Osteocyte (in vitro differentiated cells): ENCODE measurements around the gene NPL. TPM values are rescaled to one million over a fixed set of nuclear protein-coding genes. Genes with fewer than 3 reads are reported as not detected.

Experiments used
- DNase-seq: peaks from one replicate; pipeline ENCODE4 v3.0.0; 2021; ENCODE audit warnings: mixed read lengths; ENCODE audit not compliant: unreplicated experiment; ENCODE audit errors: extremely low spot score
- H3K27ac Mint-ChIP-seq: one replicate; pipeline ENCODE4 v1.8.0; 2021; ENCODE audit warnings: mild to moderate bottlenecking, mixed read lengths; ENCODE audit not compliant: unreplicated experiment
- H3K27me3 Mint-ChIP-seq: one replicate; pipeline ENCODE4 v1.8.0; 2021; ENCODE audit warnings: mixed read lengths; ENCODE audit not compliant: unreplicated experiment
- H3K36me3 Mint-ChIP-seq: one replicate; pipeline ENCODE4 v1.8.0; 2021; ENCODE audit warnings: mixed read lengths; ENCODE audit not compliant: unreplicated experiment
- H3K4me1 Mint-ChIP-seq: one replicate; pipeline ENCODE4 v1.8.0; 2021; ENCODE audit warnings: mixed read lengths; ENCODE audit not compliant: unreplicated experiment
- H3K4me3 Mint-ChIP-seq: one replicate; pipeline ENCODE4 v1.8.0; 2021; ENCODE audit warnings: mild to moderate bottlenecking, moderate library complexity, mixed read lengths; ENCODE audit not compliant: unreplicated experiment
- H3K9me3 Mint-ChIP-seq: one replicate; pipeline ENCODE4 v1.8.0; 2021; ENCODE audit warnings: mixed read lengths; ENCODE audit not compliant: unreplicated experiment
- total RNA-seq: library from RNA; stranded (reverse); gene quantifications from 2 replicates; pipeline ENCODE4 v1.2.1, GENCODE V29; 2021
- TF ChIP-seq, protein P1 (sequence below): fragments of 200-600 bp; sonication (generic); IDR thresholded peaks from 2 replicates; pipeline ENCODE4 v1.5.0; 2021; ENCODE audit warnings: antibody characterized with exemption, mild to moderate bottlenecking, moderate library complexity

The NPL gene
- total RNA-seq, 1 donor from 2014 or later: 4.2 TPM

DNA sequence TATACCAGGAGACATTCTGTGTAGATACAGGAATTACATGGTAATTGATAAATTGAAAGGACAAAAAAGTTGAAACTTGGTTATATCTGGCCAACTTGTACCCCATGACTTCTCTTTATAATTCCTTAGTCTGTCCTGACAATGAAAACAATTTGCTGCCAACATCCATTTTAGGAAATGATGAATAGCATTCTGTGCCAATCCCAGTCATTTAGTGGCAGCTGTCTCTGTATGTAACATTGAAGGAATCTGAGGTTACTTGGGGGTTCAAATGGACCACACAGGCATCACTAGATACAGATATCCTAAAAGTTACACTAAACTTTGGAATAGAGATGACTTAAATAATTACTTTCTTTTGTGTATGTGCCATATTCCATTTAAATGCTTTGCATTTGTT lies 87.8 kb downstream of the NPL start:
- Mint-ChIP-seq H3K4me1 (no peaks in the 10 kb centered on the region), H3K9me3 (no peaks in the 10 kb centered on the region), H3K36me3 (peaks cover 87% of the 10 kb centered on the region), H3K27ac (no peak overlapping the region), H3K27me3 (no peaks in the 10 kb centered on the region), H3K4me3 (no peak overlapping the region)
- DNase-seq: no peak
- TF ChIP-seq, protein P1, sequence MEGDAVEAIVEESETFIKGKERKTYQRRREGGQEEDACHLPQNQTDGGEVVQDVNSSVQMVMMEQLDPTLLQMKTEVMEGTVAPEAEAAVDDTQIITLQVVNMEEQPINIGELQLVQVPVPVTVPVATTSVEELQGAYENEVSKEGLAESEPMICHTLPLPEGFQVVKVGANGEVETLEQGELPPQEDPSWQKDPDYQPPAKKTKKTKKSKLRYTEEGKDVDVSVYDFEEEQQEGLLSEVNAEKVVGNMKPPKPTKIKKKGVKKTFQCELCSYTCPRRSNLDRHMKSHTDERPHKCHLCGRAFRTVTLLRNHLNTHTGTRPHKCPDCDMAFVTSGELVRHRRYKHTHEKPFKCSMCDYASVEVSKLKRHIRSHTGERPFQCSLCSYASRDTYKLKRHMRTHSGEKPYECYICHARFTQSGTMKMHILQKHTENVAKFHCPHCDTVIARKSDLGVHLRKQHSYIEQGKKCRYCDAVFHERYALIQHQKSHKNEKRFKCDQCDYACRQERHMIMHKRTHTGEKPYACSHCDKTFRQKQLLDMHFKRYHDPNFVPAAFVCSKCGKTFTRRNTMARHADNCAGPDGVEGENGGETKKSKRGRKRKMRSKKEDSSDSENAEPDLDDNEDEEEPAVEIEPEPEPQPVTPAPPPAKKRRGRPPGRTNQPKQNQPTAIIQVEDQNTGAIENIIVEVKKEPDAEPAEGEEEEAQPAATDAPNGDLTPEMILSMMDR: no peak

DNA sequence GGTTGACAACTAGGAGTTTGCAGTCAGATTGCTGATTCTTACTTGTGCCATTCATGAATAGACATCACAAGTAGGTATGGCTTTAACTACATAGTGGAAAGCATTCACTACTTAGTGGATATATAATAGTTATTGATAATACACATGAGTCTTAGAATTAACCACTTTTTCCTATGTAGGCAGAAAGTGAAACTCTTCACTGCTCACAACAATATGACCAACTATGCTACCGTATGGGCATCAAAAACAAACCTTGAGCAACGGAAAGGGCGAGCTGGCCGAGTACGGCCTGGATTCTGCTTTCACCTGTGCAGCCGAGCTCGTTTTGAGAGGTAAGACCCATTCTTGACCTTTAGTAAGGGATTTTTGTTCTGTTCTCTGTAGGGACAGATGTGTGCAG lies 88.3 kb downstream of the NPL start:
- H3K27me3 Mint-ChIP-seq: no peaks in the 10 kb centered on the region
- no peaks in the 10 kb centered on the region for H3K9me3 Mint-ChIP-seq
- peaks cover 90% of the 10 kb centered on the region for H3K36me3 Mint-ChIP-seq
- H3K4me1 Mint-ChIP-seq: no peaks in the 10 kb centered on the region
- H3K4me3 Mint-ChIP-seq: no peak overlapping the region
- no peak overlapping the region for H3K27ac Mint-ChIP-seq
- TF ChIP-seq, protein P1: no peak
- DNase-seq: no peak

Other genes with a start within 250 kb of the NPL start
- 4.2 and 4.5 TPM in 2 replicates for gene RNASEL, start 200.5 kb upstream of the NPL start, total RNA-seq
- 0.48 and 1.1 TPM in 2 replicates for gene RGS16, start 185.4 kb upstream of the NPL start, total RNA-seq
- gene RGS8, start 105.2 kb upstream of the NPL start, total RNA-seq: not detected in 2 replicates
- 137 and 146 TPM in 2 replicates for gene DHX9, start 49.6 kb downstream of the NPL start, total RNA-seq
- not detected in 2 replicates for gene SHCBP1L, start 163.4 kb downstream of the NPL start, total RNA-seq
- gene LAMC1, start 233.6 kb downstream of the NPL start, total RNA-seq: 369 and 384 TPM in 2 replicates